ENCODE results near the gene LPIN2. TPM values are rescaled to one million over a fixed set of nuclear protein-coding genes. Genes with fewer than 3 reads are reported as not detected.

Gene LPIN2
- total and polyA plus RNA-seq, 2 of the 13 experiments (the other 11 are each of a cell fraction or from before 2014, with no cell fraction given): 46.0 to 119 TPM

DNA sequence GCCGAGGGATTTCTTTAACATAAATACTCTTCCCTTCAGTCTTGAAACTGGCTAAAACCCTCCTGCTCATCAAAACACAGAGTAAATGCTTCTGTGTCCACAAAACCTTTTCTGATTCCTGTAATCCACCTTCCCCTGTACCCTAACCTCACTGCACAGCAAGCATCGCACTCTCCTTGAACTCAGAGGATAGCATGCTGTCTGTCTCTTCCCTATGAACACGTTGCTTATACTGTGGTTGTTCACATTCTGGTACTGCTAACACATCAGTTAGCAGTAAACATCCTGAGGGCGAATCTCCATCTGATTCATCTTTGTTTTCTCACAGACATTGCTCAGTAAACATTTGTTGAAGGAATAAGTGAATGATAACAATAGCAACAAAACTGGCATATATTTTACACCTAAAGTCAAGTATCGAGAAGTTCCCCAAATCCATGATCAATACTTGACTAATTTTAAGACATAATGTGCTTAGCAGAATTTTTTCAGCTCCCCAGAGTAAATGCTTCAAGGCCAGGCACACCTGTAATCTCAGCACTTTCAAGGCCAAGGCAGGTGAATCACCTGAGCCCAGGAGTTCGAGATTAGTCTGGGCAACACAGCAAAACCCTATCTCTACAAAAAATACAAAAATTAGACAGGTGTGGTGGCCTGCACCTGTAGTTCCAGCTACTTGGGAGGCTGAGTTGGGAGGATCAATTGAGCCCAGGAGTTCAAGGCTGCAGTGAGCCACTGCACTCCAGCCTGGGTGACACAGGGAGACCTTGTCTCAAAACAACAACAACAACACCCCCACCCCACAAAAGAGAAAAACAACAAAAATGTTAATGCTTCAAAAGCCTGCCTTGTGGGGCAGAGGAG is 45.6 kb upstream of the LPIN2 start (continued):
- TF ChIP-seq, protein P1, sequence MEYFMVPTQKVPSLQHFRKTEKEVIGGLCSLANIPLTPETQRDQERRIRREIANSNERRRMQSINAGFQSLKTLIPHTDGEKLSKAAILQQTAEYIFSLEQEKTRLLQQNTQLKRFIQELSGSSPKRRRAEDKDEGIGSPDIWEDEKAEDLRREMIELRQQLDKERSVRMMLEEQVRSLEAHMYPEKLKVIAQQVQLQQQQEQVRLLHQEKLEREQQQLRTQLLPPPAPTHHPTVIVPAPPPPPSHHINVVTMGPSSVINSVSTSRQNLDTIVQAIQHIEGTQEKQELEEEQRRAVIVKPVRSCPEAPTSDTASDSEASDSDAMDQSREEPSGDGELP (IDR thresholded peaks at IDR 0.05; ENCODE audit: borderline replicate concordance, low read depth): peak; percentile 29; the same call in 1 of the 2 replicates
- TF ChIP-seq ZFP90 (CRISPR knock-in tag; IDR thresholded peaks at IDR 0.05; ENCODE audit: borderline replicate concordance) (no peak), THAP11 (CRISPR knock-in tag; IDR thresholded peaks at IDR 0.05) (peak; percentile 46; the same call in 1 of the 2 replicates), LCORL (IDR thresholded peaks at IDR 0.05) (no peak), LCORL (CRISPR knock-in tag; IDR thresholded peaks at IDR 0.05) (peak; percentile 29; the same call in 1 of the 2 replicates), ZNF567 (CRISPR knock-in tag; IDR thresholded peaks at IDR 0.05; ENCODE audit: borderline replicate concordance) (no peak; the same call in 1 of the 2 replicates), RFXANK (CRISPR knock-in tag; IDR thresholded peaks at IDR 0.05) (no peak), ZNF20 (CRISPR knock-in tag; IDR thresholded peaks at IDR 0.05) (no peak), ZZZ3 (CRISPR knock-in tag; IDR thresholded peaks at IDR 0.05; ENCODE audit: borderline replicate concordance) (no peak), EHMT2 (IDR thresholded peaks at IDR 0.05; ENCODE audit: borderline replicate concordance, low read depth, low read length) (no peak)
- TF ChIP-seq, protein P2, sequence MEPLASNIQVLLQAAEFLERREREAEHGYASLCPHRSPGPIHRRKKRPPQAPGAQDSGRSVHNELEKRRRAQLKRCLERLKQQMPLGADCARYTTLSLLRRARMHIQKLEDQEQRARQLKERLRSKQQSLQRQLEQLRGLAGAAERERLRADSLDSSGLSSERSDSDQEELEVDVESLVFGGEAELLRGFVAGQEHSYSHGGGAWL (CRISPR knock-in tag; IDR thresholded peaks at IDR 0.05): no peak
- TF ChIP-seq, protein P3, sequence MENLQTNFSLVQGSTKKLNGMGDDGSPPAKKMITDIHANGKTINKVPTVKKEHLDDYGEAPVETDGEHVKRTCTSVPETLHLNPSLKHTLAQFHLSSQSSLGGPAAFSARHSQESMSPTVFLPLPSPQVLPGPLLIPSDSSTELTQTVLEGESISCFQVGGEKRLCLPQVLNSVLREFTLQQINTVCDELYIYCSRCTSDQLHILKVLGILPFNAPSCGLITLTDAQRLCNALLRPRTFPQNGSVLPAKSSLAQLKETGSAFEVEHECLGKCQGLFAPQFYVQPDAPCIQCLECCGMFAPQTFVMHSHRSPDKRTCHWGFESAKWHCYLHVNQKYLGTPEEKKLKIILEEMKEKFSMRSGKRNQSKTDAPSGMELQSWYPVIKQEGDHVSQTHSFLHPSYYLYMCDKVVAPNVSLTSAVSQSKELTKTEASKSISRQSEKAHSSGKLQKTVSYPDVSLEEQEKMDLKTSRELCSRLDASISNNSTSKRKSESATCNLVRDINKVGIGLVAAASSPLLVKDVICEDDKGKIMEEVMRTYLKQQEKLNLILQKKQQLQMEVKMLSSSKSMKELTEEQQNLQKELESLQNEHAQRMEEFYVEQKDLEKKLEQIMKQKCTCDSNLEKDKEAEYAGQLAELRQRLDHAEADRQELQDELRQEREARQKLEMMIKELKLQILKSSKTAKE (CRISPR knock-in tag; IDR thresholded peaks at IDR 0.05; ENCODE audit: borderline replicate concordance): peak; percentile 88
- TF ChIP-seq, protein P4, sequence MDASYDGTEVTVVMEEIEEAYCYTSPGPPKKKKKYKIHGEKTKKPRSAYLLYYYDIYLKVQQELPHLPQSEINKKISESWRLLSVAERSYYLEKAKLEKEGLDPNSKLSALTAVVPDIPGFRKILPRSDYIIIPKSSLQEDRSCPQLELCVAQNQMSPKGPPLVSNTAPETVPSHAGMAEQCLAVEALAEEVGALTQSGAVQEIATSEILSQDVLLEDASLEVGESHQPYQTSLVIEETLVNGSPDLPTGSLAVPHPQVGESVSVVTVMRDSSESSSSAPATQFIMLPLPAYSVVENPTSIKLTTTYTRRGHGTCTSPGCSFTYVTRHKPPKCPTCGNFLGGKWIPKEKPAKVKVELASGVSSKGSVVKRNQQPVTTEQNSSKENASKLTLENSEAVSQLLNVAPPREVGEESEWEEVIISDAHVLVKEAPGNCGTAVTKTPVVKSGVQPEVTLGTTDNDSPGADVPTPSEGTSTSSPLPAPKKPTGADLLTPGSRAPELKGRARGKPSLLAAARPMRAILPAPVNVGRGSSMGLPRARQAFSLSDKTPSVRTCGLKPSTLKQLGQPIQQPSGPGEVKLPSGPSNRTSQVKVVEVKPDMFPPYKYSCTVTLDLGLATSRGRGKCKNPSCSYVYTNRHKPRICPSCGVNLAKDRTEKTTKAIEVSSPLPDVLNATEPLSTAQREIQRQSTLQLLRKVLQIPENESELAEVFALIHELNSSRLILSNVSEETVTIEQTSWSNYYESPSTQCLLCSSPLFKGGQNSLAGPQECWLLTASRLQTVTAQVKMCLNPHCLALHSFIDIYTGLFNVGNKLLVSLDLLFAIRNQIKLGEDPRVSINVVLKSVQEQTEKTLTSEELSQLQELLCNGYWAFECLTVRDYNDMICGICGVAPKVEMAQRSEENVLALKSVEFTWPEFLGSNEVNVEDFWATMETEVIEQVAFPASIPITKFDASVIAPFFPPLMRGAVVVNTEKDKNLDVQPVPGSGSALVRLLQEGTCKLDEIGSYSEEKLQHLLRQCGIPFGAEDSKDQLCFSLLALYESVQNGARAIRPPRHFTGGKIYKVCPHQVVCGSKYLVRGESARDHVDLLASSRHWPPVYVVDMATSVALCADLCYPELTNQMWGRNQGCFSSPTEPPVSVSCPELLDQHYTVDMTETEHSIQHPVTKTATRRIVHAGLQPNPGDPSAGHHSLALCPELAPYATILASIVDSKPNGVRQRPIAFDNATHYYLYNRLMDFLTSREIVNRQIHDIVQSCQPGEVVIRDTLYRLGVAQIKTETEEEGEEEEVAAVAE (CRISPR knock-in tag; IDR thresholded peaks at IDR 0.05; ENCODE audit: borderline replicate concordance): peak; percentile 60; the same call in 1 of the 2 replicates
- TF ChIP-seq, protein P5, sequence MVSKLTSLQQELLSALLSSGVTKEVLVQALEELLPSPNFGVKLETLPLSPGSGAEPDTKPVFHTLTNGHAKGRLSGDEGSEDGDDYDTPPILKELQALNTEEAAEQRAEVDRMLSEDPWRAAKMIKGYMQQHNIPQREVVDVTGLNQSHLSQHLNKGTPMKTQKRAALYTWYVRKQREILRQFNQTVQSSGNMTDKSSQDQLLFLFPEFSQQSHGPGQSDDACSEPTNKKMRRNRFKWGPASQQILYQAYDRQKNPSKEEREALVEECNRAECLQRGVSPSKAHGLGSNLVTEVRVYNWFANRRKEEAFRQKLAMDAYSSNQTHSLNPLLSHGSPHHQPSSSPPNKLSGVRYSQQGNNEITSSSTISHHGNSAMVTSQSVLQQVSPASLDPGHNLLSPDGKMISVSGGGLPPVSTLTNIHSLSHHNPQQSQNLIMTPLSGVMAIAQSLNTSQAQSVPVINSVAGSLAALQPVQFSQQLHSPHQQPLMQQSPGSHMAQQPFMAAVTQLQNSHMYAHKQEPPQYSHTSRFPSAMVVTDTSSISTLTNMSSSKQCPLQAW (CRISPR knock-in tag; IDR thresholded peaks at IDR 0.05): peak; percentile 83

Data from HepG2 (cell line).